GM12878 (cell line): Measurements from ENCODE around the gene PRCP. TPM values are rescaled to one million over a fixed set of nuclear protein-coding genes. Genes with fewer than 3 reads are reported as not detected.

Experiments
- CHD1 ChIP-seq: IDR thresholded peaks from 2 replicates; pipeline ENCODE4 v1.6.1; 2012; ENCODE audit warnings: low read depth, low read length, improper control_type of control experiment
- EED ChIP-seq: sonication (generic); IDR thresholded peaks from 2 replicates; pipeline ENCODE4 v1.6.1; 2016; ENCODE audit warnings: antibody characterized with exemption, low read depth
- HDAC2 ChIP-seq: fragments of 200-600 bp; sonication (generic); IDR thresholded peaks from 2 replicates; pipeline ENCODE4 v1.6.1; 2017
- polyA plus RNA-seq, 11 experiments: library from polyadenylated mRNA; depleted of rRNA in 4 of 11; unstranded in 6 of 11; stranded (reverse) in 5 of 11; fragments of >200 nt; fragmentation: Nextera tagmentation in 4 of 11; fragmentation: Illumina TruSeq in 1 of 11; extraction: Ambion mirVana in 4 of 11; extraction: Trizol in 1 of 11; gene quantifications; 1 replicate in 1 of 11; 2 replicates in 10 of 11; pipeline versions ENCODE4 v1.2.1 to v1.2.3, GENCODE V29; 2011 to 2016; ENCODE audit warnings: inconsistent platforms in 2 of 11, missing spikeins in 2 of 11, low read depth in 1 of 11
- total RNA-seq, 4 experiments: library from RNA; depleted of rRNA in 3 of 4; stranded (reverse); fragments of >200 nt in 3 of 4; fragmentation: Illumina TruSeq in 1 of 4; extraction: Trizol in 1 of 4; gene quantifications; 2 replicates each; pipeline versions ENCODE4 v1.2.1 to v1.2.3, GENCODE V29; 2013 to 2021
- TF ChIP-seq, protein P1 (sequence below): fragments of 450-650 bp; IDR thresholded peaks from 2 replicates; pipeline ENCODE4 v1.6.1; 2016; ENCODE audit warnings: mild to moderate bottlenecking
- TF ChIP-seq, protein P2 (sequence below): fragments of 450-650 bp; IDR thresholded peaks from 2 replicates; pipeline ENCODE4 v1.6.1; 2017; ENCODE audit warnings: mild to moderate bottlenecking, low read depth, inconsistent platforms; ENCODE audit not compliant: poor library complexity, severe bottlenecking
- TF ChIP-seq, protein P3 (sequence below): fragments of 450-650 bp; formaldehyde crosslinking; IDR thresholded peaks from 2 replicates; pipeline ENCODE4 v1.4.0; 2020; ENCODE audit warnings: mild to moderate bottlenecking, moderate library complexity
- TF ChIP-seq, protein P4 (sequence below): fragments of 450-650 bp; formaldehyde crosslinking; IDR thresholded peaks from 2 replicates; pipeline ENCODE4 v1.5.0; 2022; ENCODE audit warnings: mild to moderate bottlenecking, missing genetic modification characterization

Gene PRCP
- total and polyA plus RNA-seq, 10 of the 15 experiments (the other 5 are each of a cell fraction or from before 2014, with no cell fraction given) = 14.9 to 43.6 (median 20.0) TPM

DNA sequence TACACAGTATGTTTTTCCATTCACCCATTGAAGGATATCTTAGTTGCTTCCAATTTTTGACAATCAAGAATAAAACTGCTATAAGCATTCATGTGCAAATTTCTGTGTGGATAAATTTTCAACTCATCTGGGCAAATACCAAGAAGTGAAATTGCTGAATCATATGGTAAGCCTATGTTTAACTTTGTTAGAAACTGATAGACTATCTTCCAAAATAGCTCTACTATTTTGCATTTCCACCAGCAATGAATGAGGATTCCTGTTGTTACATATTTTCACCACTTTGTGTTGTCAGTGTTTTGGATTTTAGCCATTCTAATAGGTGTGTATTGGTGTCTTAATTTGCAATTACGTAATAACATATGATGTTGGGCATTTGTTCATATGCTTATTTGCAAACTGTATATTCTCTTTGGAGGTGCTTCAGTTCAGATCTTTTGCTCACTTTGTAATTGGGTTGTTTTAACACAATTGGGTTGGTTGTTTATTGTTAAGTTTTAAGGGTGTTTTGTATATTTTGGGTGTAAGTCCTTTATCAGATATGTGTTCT lies 117.3 kb downstream of the PRCP start (continued):
- TF ChIP-seq, protein P1, sequence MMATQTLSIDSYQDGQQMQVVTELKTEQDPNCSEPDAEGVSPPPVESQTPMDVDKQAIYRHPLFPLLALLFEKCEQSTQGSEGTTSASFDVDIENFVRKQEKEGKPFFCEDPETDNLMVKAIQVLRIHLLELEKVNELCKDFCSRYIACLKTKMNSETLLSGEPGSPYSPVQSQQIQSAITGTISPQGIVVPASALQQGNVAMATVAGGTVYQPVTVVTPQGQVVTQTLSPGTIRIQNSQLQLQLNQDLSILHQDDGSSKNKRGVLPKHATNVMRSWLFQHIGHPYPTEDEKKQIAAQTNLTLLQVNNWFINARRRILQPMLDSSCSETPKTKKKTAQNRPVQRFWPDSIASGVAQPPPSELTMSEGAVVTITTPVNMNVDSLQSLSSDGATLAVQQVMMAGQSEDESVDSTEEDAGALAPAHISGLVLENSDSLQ = no peak
- TF ChIP-seq, protein P2, sequence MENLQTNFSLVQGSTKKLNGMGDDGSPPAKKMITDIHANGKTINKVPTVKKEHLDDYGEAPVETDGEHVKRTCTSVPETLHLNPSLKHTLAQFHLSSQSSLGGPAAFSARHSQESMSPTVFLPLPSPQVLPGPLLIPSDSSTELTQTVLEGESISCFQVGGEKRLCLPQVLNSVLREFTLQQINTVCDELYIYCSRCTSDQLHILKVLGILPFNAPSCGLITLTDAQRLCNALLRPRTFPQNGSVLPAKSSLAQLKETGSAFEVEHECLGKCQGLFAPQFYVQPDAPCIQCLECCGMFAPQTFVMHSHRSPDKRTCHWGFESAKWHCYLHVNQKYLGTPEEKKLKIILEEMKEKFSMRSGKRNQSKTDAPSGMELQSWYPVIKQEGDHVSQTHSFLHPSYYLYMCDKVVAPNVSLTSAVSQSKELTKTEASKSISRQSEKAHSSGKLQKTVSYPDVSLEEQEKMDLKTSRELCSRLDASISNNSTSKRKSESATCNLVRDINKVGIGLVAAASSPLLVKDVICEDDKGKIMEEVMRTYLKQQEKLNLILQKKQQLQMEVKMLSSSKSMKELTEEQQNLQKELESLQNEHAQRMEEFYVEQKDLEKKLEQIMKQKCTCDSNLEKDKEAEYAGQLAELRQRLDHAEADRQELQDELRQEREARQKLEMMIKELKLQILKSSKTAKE = no peak
- no peak for TF ChIP-seq HDAC2
- no peak for TF ChIP-seq EED
- TF ChIP-seq, protein P3, sequence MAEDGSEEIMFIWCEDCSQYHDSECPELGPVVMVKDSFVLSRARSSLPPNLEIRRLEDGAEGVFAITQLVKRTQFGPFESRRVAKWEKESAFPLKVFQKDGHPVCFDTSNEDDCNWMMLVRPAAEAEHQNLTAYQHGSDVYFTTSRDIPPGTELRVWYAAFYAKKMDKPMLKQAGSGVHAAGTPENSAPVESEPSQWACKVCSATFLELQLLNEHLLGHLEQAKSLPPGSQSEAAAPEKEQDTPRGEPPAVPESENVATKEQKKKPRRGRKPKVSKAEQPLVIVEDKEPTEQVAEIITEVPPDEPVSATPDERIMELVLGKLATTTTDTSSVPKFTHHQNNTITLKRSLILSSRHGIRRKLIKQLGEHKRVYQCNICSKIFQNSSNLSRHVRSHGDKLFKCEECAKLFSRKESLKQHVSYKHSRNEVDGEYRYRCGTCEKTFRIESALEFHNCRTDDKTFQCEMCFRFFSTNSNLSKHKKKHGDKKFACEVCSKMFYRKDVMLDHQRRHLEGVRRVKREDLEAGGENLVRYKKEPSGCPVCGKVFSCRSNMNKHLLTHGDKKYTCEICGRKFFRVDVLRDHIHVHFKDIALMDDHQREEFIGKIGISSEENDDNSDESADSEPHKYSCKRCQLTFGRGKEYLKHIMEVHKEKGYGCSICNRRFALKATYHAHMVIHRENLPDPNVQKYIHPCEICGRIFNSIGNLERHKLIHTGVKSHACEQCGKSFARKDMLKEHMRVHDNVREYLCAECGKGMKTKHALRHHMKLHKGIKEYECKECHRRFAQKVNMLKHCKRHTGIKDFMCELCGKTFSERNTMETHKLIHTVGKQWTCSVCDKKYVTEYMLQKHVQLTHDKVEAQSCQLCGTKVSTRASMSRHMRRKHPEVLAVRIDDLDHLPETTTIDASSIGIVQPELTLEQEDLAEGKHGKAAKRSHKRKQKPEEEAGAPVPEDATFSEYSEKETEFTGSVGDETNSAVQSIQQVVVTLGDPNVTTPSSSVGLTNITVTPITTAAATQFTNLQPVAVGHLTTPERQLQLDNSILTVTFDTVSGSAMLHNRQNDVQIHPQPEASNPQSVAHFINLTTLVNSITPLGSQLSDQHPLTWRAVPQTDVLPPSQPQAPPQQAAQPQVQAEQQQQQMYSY = no peak
- no peak for TF ChIP-seq CHD1
- TF ChIP-seq, protein P4, sequence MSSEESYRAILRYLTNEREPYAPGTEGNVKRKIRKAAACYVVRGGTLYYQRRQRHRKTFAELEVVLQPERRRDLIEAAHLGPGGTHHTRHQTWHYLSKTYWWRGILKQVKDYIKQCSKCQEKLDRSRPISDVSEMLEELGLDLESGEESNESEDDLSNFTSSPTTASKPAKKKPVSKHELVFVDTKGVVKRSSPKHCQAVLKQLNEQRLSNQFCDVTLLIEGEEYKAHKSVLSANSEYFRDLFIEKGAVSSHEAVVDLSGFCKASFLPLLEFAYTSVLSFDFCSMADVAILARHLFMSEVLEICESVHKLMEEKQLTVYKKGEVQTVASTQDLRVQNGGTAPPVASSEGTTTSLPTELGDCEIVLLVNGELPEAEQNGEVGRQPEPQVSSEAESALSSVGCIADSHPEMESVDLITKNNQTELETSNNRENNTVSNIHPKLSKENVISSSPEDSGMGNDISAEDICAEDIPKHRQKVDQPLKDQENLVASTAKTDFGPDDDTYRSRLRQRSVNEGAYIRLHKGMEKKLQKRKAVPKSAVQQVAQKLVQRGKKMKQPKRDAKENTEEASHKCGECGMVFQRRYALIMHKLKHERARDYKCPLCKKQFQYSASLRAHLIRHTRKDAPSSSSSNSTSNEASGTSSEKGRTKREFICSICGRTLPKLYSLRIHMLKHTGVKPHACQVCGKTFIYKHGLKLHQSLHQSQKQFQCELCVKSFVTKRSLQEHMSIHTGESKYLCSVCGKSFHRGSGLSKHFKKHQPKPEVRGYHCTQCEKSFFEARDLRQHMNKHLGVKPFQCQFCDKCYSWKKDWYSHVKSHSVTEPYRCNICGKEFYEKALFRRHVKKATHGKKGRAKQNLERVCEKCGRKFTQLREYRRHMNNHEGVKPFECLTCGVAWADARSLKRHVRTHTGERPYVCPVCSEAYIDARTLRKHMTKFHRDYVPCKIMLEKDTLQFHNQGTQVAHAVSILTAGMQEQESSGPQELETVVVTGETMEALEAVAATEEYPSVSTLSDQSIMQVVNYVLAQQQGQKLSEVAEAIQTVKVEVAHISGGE (CRISPR knock-in tag) = no peak
